ENCODE data around the gene WAC.

Gene WAC

DNA sequence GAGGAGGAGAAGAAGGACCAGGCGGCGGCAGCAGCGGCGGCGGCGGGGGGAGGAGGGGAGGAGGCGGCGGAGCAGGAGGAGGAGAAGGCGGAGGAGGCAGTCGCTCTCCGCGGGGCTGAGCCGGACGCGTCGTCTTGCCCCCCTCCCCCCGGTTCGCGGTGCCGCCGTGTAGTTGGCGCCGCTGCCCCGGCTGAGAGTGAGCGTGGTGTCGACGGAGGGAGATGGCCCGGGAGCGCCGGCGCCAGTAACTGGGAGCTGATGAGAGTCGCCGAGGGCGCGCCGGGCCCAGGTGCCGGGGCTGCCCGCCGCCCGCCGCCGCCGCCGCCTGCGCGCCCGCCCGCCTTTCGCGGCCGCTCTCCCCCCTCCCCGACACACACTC is 257 bp downstream of the WAC start:
- DNase-seq = no peak

DNA sequence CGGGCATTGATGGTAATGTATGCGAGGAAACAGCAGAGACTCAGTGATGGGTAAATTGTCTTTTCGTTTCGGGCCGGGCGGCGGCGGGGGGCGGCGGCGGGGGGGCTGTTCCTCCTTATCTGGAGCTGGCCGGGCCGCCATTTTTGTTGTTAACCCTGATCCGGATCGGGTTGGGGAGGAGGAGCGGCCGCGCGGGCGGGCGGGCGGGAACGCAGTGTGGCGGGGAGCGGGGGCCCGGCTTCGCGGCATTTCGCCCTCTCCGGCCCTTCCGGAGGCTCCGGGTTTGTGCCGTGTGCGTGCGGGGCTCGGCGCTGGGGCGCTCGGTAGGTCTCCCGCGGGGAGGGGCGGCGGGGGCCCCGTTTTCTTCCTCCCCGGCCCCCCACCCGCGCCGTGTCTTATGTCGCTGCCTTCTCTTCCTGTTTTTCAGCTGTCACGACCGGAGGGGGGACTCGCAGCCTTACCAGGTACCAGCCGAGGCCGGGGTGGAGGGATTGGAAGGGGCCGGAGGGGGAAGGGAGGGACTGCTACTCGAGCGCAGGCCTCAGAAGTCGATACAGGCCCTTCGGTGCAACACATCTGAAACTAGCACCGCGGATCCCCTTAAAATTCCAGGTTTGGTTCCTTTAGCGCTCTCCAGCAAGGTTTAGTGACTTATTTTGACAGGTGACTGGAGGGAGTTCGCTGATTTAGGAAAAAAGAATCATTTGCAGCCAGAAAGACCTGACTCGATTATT is 820 bp downstream of the WAC start:
- no peak for DNase-seq

DNA sequence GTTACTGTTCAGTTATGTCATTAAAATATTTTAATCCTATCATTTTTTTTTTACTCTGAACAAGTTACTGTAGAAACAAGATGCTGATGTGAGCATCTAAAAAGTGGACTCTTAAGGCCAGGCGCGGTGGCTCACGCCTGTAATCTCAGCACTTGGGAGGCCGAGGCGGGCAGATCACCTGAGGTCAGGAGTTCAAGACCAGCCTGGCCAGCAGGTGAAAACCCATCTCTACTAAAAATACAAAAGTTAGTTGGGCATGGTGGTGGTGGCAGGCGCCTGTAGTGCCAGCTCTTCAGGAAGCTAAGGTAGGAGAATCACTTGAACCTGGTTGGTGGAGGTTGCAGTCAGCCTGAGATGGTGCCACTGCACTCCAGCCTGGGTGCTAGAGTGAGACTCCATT is 2.9 kb downstream of the WAC start:
- no peak for DNase-seq

DNA sequence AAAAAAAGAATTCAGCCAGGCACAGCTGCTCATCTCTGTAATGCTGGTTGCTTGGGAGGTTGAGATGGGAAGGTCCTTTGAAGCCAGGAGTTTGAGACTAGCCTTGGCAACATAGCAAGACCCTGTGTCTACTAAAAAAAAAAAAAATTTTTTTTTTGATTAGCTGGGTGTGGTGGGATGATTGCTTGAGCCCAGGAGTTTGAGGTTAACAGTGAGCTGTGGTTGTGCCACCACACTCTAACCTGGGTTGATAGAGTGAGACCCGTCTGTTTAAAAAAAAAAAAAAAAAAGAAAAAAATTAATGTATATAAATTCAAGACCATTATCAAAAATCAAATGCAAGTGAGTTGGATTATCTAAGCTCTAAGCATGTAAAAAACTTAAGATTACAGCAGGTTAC is 5.7 kb downstream of the WAC start:
- no peak for DNase-seq

DNA sequence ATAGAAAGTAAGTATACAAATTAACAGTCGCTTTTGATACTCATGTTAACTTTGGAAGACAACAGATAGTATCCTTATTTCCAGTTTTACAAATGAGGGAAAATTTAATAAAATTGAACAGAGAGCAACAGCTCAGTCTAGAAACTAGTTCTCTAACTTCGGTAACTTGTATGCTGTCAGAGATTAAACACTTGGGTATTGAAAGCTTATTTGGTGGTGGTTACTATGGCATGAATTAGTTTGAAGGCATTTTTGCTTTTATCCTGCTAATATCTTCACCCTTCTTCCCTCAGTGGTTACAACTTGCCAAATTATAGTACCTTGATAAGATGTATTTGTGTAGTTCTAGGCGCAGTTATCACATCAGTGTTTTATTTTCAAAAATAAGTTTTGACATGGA is 7.2 kb downstream of the WAC start:
- no peak for DNase-seq

DNA sequence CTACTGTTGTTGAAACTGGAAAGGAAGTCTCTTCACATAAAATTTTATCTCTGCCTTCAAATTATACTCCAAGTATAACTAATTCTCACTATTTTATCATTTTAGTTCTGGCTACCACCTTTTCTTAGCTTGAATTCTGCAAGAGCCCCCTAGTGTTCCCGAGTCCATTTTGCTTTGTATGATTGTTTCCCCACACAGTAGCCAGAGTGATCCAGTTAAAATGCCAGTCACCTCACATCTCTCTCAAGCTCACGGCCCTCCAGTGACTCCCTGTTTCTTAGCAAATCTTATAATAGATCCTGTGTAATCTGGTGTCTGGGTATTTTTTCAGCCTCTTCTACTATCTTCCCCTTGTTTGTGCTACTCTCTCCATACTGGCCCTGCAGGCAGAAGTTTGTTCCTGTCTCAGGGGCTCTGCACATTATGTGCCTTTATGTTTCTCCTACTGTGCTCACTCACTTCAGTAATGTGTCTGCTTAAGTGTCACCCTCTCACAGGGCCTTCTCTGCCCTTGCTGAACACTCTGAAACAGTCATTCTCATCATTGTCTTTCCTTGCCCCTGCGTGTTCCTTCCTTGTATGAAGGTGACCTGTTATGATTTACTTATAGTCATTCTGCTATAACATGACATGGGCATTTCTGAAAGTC is 8.9 kb downstream of the WAC start:
- no peak for DNase-seq

DNA sequence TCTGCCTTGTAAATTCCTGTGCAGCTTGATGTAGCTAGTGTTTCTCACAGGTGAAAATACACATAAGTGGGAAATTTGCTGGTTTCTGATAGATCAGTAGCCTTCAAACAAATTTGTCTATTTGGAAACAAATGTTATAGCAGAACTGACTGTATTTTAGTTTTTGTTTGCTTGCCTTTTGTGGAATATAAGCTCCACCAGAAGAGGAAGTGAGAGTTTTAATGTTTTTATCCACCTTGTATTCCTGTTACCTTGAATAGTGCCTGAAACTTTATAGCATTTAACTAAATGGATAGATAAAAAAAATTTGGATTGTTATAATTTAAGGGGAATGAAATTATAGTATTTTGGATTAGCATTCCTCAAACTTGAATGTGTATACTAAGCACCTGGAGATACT is 9.8 kb downstream of the WAC start:
- DNase-seq = no peak

DNA sequence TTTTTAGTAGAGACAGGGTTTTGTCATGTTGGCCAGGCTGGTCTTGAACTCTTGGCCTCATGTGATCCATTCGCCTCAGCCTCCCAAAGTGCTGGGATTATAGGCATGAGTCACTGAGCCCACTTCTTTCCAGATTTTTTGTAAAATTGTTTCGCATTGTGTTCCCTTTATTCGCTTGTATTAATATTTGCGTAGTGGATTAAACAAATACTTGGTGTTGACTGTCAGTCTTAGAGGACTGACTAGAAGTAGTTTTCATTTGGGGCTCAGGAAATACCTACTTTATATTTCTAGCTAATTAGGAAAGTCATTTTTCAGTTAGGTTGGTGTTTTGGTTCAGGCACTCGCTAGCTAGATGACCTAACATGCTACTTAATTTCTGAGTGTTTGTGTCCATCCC is 11.1 kb downstream of the WAC start:
- no peak for DNase-seq

DNA sequence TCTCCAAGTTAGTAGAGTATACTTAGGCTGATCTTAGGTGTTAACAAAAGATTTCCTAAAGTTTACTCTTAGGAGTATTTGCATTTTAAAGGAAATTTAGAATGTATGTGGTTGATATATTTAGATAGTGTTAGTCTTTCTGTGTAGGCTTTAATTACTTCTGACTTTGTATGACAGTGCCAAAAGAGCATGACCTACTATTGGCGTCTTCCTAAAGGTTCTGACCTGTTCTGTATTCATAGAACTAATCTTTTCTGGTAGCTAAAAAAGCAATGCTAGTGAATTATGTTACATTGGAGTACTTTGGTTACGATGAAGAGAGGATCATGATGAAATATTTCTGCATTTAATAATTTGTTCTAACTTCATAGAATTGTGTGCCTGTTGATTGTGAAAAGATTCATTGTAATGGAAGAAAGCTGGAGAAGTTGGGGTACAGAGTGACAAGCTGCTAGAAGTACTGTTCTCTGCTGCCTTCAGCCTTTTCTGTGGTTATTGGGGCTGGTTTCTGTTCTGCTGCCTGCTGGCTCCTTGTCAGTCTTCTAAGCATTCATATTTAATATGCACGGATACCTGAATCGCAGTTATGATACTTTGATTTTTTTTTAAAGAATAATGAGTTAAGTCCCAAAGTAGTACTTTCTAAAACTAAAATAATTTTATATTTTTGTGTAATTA is 13.2 kb downstream of the WAC start:
- no peak for DNase-seq

DNA sequence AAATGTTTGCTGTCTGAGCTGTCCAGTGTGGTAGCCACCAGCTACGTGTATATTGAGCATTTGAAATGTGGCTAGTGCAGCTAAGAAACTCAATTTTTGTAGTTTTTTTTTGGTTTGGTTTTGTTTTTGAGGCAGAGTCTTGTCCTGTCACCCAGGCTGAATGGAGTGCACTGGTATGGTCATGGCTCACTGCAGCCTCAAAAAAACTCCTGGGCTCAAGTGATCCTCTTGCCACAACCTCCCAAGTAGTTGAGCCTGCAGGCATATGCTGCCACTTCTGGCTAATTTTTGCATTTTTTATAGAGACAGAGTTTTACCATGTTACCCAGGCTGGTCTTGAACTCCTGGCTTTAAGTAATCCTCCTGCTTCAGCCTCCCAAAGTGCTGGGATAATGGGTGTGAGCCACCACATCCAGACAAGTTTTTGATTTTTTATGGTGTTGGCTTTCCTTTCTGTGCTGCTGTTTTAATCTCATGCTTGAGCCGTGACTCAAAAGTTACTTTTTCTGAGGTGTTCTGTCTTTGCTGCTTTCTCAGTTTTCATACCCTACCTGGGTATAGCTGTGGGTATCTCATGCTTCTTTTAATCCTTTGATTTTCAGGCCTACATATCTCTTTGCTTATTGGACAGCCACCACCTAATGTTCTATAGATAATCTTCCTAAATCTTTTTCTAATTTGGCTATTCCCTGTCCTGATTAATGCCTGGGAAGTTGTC is 16.0 kb downstream of the WAC start:
- DNase-seq = no peak

DNA sequence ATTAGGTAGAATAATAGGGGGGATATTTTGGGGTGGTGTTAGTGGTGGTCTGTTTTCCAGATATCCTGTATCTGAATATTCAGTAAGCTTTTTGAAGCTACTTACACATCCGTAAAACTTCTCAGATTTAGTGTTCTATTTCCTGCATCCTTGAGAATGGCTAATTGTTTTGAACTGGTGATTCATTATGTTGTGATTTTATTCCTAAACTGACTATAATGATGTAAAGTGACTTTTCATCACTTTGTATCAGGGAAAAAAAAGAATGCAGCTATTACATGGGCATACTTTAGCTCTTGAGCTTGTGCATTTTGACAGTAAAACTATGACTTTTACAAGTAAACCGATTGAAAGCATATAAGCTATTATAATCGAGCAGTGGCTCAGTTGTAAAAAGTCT is 18.2 kb downstream of the WAC start:
- DNase-seq = no peak

DNA sequence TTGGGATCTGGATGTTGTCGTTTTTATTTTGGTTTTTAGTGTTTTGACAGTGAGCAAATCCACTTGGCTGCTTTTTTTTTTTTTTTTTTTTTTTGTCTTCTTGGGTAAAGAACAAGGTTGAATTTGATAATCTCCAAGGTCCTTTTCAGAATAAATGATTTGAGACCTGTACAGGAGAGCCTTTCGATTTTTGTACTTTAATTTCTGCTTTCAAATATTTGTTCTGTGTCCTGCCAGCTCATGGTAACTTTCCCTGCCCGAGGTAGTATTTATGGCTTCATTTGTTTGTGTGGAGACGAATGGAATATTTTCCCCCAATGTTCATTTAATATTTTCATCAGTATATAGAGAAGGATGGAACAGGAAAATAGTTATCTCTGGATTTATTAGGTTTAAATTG is 19.9 kb downstream of the WAC start:
- no peak for DNase-seq

DNA sequence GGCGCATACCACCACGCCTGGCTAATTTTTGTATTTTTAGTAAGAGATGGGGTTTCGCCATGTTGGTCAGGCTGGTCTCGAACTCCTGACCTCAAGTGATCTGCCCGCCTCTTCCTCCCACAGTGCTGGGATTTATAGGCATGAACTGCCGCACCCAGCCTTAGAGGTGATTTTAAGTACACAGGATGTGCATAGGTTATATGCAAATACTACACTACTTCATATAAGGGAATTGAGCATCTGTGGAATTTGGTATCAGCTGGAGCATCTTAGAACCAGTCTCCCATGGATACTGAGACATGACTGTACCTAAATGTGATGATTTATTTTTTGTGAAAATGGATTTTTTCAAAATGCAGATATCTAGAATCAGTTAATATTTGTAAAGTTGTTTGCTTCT is 21.1 kb downstream of the WAC start:
- no peak for DNase-seq

DNA sequence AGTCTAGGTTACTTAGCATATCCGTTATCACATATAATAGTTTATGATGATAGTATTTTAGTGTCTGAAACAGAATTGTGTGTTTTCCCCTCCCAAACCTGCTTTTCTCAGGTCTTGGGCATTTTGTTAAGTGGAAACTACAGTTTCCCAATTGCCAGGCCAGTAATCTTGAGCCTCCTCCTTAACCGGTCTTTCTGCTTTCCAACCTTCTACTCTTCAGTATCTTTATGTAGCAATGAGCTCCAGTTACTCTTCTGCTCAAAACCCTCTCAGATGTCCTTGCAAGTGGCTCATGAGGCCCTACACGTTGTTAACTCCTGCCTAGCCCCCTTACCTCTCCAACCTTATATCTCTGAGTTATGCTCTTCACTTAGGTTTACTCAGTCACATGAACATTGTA is 22.0 kb downstream of the WAC start:
- DNase-seq = no peak

DNA sequence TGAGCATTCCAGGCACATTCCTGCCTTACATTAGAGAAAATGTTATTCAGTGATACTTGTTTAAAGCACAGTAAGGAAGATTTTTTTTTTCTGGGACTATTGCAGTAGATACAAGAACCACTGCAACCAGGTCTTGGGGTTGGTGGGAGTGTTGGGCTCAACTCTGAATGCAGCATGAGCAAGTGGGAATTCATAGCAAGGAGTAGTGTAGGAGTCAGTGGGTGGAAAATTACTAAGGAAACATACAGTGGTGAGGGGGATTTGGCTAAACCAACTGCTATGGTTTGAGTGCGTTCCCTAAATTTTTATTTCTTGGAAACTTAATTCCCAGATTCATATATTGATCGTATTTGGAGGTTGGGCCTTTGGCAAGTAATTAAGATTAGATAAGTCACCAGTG is 22.4 kb downstream of the WAC start:
- no peak for DNase-seq

DNA sequence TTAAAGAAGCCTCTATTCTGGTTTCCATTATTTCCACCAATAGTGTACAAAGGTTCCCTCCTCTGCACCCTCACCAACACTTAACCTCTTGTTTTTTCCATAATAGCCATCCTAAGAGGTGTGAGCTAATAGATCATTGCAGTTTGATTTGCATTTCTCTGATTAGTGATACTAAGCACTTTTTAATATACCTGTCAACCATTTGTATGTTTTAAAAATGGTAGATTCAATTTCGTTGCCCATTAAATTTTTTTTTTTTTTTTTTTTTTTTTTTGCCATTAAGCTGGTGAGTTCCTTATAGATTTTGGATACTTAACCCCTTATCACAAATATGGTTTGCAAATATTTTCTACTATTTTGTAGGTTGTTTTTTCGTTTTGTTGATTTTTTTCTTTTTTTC is 23.2 kb downstream of the WAC start:
- DNase-seq = no peak

DNA sequence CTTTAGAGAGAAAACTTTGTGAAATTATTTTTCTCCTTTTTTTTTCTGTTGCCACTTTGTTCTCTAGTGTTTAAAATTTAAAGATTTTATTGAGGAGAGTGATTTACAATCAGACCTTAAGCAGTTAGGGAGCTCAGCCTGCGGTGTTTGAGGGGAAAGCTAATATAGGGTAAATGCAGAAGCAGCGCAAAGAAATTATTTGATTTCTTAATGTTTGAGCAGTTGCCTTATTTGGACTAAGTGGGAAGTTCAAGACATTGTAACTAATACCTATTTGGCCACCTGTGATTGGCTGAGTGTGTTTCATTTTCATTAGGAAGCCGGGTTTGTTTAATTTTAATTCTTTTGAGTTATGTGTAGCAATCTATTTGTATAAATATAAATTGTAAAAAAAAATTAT is 25.3 kb downstream of the WAC start:
- no peak for DNase-seq

DNA sequence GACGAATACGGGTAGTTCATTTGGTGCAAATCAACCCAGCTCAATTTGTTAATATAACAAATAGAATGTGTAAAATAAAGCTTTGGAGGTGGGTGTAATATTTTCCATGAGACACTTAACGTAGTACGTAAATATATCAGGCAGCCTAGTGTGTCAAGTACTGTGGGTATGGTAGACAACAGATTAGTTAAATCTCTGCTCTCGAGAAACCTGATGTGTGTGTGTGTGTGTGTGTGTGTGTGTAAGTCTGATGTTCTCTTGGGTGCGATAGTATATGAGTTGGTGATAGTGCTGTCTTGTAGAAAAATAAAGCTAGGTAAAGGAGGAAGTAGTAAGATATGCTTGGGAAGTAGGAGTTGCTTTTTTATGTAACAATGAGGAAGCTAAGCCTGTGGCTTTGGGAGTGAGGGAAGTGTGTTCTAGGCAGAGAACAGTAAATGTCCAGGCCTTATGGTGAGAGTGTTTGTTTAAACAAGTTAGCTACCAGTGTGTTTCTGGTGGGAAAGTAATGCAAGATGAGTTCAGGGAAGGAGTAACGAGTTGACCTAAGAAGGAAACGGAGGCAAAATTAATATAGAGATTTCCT is 26.1 kb downstream of the WAC start:
- DNase-seq = no peak

DNA sequence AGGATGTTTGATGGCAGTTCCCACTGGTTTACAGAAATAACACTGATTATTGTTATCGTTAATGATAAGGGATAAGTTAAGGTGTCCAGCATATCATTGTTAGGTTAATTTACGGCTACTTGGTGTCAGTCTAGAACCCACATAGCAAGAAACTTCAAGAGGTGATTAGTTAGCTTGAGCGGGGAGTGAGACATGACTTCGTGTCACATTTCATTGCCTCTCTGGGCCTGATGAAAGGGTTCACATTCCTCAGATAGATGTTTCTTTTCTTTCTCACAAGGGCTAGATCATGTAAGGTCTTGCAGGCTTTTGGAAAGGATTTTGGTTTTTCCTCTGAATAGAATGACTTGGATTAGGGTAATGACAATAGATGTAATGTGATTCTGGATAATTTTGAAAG is 26.7 kb downstream of the WAC start:
- no peak for DNase-seq

DNA sequence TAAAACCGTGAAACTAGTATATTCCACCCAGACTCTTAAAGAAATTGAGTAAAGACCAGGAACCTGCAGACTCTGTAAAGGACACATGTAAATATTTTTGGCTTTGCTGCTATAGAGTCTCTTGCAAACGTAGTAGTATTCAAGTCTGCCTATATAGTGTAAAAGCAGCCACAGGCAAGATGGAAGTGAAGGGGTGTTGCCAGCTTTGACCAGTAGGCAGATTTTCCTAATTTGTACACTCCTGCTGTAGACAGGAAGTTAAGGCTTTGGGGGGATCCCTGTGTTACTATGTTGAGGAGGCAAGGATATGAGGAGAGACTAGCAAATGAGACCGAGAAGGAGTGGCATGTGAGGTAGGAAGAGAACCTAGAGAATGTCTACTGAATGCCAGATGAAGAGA is 27.7 kb downstream of the WAC start:
- no peak for DNase-seq

DNA sequence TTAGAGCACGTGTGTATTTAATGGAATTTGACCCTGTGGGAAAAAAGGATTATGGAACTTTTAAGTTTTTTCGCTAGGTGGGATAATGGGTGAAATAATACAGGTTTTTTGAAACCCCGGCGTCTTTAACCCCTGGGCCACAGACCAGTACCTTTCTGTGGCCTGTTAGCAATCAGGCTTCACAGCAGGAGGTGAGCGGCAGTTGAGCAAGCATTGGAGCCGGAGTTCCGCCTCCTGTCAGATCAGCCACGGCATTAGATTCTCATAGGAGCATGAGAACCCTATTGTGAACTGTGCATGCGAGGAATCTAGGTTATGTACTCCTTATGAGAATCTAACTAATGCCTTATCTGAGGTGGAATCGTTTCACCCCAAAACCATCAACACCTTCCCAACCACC is 28.6 kb downstream of the WAC start:
- DNase-seq = no peak

DNA sequence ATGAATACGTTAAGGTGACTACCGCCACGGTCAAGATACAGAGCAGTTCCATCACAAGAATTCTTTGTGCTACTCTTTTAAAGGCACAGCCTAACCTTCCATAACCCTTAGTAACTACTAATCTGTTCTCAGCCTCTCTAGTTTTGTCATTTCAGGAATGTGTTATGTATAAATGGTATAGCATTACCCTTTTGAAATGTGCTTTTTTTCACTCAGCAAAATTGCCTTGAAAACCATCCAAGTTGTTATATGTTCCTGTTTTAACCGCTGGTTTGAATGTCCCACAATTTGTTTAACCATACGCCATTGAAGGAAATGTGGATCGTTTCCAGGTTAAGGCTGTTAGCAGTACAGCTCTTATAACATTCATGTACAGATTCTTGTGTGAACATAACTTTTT is 32.0 kb downstream of the WAC start:
- DNase-seq = no peak

DNA sequence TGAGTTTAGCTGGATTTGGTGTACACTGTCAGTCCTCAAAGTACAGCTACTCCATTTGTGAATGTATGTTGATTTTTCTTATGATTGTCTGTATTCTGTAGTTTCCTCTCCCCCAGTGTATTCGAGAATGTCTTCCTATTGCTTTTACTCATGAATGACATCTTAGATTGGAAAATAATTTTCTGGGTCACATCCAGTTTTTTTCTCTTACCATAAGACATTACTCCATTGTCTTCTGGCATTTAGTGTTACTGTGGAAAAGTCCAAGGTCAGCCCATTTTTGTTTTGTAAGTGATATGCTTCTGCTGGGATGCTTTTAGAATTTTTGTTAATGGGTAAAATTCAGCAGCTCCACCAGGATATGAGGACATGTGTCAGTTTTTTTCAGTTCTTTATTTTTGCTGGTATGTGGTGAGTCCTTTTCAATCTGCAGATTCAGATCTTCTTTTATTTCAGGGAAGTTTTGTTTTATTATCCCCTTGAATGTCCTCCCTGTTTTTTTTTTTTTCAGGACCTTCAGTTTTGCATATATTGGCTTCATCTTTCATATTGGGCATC is 33.6 kb downstream of the WAC start:
- no peak for DNase-seq

Data from DMS153 (cell line).